Putamen (tissue), 1 donor: ENCODE measurements around the gene ADGRB2.

ENCODE experiments used
- DNase-seq: peaks from one replicate; pipeline ENCODE4 v3.0.0-alpha.2; 2016; ENCODE audit warnings: low spot score

Gene ADGRB2

GRCh38 chr1:31782421-31783410 lies 18.6 kb upstream of the ADGRB2 start:
- no peak for DNase-seq

DNA sequence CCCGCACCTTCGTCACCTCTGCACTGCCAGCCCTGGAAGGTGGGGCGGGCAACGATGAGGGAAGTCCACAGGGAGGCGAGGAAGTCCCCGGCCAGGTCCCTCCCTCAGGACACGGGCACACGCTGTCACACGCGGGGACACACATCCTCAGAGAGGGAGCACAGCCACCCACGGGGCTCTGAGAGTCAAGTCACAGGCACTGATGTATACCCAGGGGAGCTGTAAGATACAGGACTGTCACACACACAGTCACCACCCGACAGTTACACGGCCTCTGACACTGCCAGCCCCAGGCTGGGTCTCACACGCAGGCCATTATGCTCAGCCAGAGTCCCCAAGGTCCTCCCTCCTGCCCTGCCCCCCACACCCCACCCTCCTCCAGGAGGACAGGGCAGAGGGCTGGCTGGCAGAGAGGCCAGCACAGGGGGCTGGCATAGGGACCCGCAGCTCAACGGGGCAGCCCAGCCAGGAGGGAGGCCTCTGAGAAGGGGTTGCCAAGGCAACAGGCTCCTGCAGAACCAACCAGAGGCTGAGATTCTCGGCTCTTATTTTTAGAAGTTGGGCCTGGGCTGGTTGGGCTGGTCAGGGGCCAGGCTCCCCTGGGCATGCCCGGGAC lies 17.7 kb upstream of the ADGRB2 start:
- no peak for DNase-seq

DNA sequence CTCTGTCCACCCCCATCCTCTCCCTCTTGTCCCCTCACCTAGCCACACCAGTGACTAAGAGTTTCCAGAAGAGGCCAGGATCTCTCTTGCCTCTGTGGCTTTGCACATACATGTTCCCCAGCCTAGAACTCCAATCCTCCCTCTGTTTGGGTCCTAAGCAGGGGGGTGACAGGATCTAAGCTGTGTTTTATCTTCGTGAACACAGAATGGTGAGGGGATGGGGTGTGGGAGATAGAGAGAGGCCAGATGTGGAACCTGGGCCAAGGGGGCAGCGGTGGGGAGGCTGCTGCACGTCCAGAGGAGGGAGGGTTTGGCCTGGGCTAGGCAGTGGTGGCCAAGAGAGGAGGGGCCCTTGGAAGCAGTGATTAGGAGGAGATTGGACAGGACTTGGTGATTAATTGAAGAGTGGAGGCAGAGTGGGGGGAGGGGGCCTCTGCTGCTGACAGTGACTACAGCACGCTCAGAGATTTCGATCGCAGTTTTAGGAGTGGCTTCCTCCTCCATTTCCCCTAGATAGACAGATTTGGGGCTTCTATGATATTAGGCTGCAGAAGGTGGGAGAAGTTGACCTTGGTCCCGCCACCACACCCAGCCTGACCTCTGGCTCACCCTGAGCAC lies 17.1 kb upstream of the ADGRB2 start:
- no peak for DNase-seq

DNA sequence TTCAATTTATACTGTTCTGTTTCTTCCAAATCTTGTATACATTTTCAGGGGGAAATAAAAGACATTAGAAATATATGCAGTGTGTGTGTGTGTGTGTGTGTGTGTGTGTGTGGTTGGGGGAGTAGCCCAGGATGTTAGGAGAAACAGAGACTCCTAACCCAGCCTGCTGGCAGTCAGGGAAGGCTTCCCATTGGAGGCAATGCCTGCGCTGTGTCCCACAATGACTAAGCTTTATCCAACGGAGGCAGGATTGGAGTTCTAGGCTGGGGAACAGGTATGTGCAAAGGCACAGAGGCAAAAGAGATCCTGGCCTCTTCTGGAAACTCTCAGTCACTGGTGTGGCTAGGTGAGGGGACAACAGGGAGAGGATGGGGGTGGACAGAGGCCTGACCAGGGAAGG lies 16.5 kb upstream of the ADGRB2 start:
- DNase-seq, result no peak

GRCh38 chr1:31779687-31780086 lies 15.5 kb upstream of the ADGRB2 start:
- no peak for DNase-seq

DNA sequence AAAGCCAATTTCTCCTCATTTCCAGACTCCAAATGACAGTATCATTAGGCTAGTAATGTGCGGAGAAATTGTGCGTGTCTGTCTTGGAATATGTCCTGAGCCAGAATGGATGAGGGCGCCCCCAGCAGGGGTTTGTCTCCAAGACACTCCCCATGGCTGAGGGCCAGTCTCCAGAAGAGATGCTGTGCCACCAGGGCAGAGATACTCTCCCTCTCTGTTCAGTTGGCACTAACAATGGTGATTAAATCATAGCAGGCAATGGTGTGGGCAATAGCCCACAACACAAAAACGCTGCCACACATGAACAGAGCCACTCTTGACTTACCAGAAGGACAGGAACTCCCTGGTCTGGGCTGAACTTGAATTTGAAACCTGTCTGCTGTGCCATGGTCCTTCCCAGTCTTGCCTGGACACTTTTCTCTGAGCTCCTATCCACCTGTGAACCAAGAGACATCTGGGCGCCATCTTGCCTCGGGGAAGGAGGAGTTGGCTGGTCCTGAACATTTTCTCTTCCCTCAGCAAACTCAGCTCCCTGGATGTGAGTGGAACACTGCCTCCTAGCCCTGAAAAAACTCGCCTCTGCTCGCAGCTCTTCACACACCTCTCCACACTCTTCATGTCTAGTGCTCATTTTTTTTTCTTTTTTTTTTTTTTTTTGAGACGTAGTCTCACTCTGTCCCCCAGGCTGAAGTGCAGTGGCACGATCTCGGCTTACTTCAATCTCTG lies 14.8 kb upstream of the ADGRB2 start:
- DNase-seq, result no peak

GRCh38 chr1:31776516-31776915 lies 12.4 kb upstream of the ADGRB2 start:
- no peak for DNase-seq

DNA sequence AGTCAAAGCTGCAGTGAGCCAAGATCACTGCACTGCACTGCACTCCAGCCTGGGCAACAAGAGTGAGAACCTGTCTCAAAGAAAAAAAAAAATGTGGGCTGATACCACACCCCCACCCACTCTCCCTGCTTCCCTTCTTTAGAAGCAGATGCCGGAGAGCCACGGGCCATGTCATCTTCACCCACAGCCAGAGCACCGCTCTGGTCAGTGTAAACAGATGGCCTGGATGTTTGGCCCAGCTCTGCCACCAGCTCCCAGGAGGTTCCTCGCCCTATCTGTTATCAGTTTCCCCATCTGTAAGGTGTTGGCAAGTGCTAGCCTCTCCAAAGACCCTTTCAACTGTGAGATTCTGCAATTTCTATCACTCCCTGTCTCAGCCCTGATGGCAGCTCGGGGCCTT lies 11.9 kb upstream of the ADGRB2 start:
- DNase-seq, result no peak

GRCh38 chr1:31775210-31775999 lies 11.3 kb upstream of the ADGRB2 start:
- DNase-seq, result no peak

DNA sequence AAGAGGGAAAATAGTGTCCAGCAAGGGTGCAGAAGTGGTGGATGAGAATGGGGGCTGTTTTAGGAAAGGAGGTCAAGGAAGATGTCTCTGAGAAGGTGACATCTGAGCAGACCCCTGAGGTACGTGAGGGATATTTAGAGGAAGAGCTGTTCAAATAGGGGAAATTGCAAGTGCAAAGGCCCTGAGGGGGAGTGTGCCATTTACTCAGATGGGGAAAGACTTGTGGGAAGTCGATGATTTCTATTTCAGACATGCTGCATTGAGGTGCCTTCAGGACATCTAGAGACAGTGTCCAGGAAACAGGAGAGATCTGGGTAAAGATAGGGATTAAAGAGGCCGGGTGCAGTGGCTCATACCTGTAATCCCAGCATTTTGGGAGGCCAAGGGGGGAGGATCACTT lies 10.4 kb upstream of the ADGRB2 start:
- no peak for DNase-seq

GRCh38 chr1:31773861-31774260 lies 9.7 kb upstream of the ADGRB2 start:
- DNase-seq, result no peak

- no peak for DNase-seq
Observed at GRCh38 chr1:31772669-31773248, 8.6 kb upstream of the ADGRB2 start.

- DNase-seq, result no peak
Observed at GRCh38 chr1:31771891-31772668, 7.9 kb upstream of the ADGRB2 start.

DNA sequence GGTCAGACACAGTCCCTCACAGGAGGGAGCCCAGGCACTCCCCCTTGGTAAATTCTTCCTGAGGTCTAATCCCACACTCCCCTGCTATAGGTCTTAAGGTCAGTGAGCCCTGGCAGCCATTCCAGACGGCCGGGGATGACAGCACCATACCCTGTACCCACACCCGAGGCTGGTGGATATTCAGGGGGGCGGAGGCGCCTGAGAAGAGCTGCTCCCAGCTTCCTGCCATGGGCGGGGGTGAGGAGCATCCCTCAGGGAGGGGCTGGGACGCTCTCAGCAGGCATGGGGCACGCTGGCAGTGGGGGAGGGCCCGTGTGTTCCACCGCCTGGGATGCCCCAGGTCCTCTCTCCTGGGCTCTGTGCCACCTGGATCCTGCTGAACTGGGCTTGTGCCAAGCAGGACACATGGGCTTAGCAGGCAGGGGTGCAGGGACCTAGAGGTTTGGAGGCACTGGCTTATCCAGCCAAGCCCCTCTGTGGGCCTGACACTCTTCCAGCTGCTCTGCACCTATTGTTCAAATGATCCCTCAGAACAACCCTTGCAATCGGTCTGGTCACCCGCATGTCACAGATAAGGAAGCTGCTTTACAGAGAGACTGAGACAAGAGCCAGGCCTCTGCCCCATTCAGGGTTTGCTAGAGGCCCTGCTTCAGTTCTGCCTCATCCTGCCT lies 5.7 kb upstream of the ADGRB2 start:
- no peak for DNase-seq

GRCh38 chr1:31768939-31769704 lies 5.0 kb upstream of the ADGRB2 start:
- no peak for DNase-seq

- no peak for DNase-seq
Observed at GRCh38 chr1:31768407-31768907, 4.3 kb upstream of the ADGRB2 start.

GRCh38 chr1:31767225-31767624 lies 3.1 kb upstream of the ADGRB2 start:
- DNase-seq, result no peak

- no peak for DNase-seq
Observed at GRCh38 chr1:31765516-31765915, 1.4 kb upstream of the ADGRB2 start.

DNA sequence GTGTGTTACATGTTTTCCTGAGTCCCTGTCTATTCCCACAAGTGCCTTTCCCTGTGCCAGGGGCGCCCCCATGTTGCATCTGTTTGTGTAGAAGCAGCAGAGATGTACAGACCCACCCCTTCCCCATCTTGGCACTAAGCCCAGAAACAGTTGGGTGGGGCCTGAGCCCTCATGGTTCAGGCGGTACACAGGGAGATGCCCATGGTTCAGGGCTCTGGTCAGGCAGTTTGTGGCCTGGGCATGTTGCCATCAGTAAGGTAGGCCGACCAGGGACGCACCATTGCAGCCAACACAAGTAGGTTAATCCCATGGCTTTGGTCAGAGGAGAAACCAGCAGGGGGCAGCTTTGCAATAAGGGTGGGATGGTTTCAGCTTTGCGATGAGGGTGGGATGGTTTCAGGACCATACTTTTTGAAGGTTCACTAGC lies 914 bp upstream of the ADGRB2 start:
- DNase-seq, result no peak
